ENCODE measurements around the gene DLD.
"Not testable (repeated sequence)": the region's sequence is repeated elsewhere in the genome, so short reads cannot be mapped to it uniquely, and the experiment has no call there.

DLD gene

DNA sequence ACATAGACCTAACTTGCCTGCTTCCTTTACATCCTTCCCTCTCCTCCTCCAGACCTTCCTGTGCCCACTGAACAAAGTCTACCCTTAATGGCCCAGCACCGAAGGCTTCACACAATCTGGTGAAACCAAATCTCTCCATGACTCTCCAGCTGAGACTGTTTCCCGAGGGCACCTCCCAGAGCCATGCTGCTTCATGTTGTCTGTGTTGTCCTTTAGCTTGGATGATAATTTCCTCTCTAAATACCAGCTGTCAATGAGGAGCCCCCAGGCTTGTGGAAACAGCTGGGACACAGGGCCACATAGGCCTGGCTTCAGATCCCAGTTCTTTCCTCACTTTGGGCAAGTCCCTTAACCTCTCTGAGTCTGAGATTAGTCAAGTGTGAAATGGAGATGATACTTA, 54.3 kb downstream of the DLD start:
- no peak for DNase-seq (ENCODE audit: low read depth)

DNA sequence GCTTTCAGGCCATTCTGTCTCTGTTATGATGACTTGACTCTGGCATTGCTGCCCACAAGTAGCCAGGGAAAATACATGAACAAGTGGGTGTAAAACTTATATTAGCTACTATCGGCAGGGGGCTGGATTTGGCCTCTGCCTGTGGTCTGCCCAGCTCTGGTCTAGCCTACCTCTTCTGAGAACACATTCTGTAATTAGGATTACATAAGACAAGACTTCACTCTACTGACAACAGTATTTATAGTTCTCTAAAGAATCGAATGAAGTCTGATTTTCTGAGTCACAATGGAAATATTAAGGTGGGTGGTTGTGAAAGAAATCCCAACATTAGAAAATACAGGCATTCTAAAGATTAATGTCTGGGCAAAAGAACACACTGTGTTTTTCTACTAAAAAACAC, 55.5 kb downstream of the DLD start:
- DNase-seq (ENCODE audit: low read depth): no peak

GRCh38 chr7:107946881-107947280, 55.9 kb downstream of the DLD start:
- DNase-seq (ENCODE audit: low read depth): no peak

DNA sequence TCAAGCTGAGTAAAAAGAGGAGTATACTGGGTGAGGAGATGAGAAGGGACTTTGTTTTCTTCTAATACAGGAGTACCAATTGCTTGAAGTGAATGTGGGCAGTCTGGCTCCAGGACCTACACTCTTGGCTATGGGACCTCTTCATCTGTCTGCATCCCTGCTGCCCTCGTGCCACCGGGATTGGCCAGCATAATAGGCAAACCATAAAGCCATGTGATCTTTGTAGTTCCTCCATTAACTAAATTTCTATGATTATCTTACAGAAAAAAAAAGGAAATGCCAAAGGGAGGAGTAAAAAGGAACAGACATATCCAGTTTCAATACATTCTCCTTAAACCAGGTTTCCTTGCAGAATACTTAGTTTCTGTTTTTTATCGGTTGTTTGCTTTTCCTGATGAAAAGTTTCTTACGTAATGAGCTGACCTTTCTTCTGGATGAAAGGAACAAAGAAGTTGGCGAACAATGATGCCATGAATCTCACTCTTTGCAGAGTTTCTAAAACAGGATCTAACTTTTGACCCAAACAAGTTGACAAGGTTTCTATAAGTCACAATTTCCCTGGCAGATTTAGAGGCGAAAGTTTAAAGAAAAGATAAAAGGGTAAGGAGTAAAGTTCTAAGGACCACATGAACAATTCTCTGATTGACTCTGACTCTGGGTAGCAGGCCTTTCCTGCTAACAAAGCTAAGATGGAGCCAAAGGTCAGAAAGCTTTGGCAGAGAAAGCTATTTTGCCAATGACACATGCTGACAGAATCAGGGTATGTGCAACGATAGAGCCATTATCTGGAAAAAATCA, 57.9 kb downstream of the DLD start:
- peak; percentile 88 for DNase-seq (ENCODE audit: low read depth)

- no peak for DNase-seq (ENCODE audit: low read depth)
These were observed 58.5 kb downstream of the DLD start for GRCh38 chr7:107949443-107949935.

- no peak for DNase-seq (ENCODE audit: low read depth)
These were observed 60.3 kb downstream of the DLD start for GRCh38 chr7:107951172-107951787.

DNA sequence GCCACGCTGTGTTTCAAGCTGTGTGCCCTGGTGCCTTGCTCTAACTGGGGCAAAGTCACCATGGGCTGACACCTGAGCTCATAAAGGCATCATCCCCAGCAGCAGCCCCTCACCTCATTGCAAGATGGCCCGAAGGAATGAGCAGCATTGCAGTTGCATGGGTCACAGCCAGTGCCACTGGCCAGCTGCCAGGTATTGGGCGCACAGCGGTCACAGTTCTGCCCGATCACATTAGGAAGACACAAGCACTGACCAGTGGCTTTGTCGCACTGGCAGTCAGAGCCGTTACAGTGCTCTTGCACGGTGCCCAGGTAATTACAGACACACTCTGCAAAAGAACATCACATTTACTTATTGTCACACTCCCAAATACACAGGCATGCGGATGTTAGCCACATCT, 60.9 kb downstream of the DLD start:
- DNase-seq (ENCODE audit: low read depth): no peak

DNA sequence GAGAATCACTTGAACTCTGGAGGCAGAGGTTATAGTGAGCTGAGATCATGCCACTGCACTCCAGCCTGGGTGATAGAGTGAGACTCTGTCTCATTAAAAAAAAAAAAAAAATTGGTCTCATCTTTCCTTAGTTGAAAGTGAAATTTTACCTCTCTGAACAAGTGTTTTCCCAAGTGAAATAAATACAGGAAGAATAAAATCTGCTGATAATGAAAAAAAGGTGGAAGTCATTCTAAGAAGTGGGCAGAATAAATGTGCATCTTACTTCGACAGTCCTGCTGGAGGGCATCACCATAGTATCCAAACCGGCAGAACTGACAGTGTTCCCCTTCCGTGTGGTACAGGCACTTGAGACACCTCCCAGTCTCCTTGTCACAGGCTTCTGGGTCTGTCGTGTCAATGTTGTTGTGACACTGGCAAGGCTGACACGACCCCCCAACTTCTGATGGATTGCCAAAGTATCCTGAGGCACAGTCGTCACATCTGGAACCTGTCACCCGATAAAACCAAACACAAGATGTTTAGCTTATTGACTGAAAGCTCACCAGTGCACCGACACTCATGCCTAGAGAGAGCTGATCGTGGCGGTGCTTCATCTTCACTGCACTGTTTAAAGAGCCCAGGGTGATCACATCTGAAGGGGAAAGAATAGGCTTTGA, 62.4 kb downstream of the DLD start:
- DNase-seq (ENCODE audit: low read depth): no peak

DNA sequence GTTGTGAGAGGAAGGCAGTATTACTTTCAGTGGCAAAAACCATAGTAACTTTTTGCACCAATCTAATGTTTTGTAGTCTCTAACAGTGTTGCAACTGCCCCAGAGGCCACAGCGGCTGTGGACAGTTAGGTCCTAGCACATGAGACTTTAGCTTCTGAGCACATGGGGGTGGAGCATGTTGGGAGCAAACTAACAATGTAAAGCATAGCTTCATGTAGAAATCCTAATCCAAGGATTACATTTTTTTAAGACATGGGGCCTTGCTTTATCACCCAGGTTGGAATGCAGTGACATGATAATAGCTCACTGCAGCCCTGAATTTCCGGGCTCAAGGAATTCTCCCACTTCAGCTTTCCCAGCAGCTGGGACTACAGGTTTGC, 62.9 kb downstream of the DLD start:
- DNase-seq (ENCODE audit: low read depth): peak; percentile 36

- no peak for DNase-seq (ENCODE audit: low read depth)
These were observed 64.4 kb downstream of the DLD start for GRCh38 chr7:107955394-107955793.

DNA sequence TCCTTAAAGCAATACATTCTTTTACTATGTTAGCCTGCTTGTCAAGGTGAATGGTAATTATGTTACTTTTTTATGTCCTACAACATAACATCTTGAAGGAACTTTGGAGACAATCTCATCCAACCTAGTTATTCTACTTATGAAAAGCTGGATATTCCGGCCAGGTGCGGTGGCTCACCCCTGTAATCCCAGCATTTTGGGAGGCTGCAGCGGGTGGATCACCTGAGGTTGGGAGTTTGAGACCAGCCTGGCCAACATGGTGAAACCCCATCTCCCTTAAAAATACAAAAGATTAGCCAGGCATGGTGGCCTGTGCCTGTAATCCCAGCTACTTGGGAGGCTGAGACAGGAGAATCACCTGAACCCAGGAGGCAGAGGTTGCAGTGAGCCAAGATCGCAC, 66.0 kb downstream of the DLD start:
- DNase-seq (ENCODE audit: low read depth): not testable (repeated sequence)

GRCh38 chr7:107957436-107957835, 66.5 kb downstream of the DLD start:
- DNase-seq (ENCODE audit: low read depth): peak; percentile 73

GRCh38 chr7:107958764-107959526, 68.0 kb downstream of the DLD start:
- peak; percentile 97 for DNase-seq (ENCODE audit: low read depth)

- DNase-seq (ENCODE audit: low read depth): no peak
These were observed 68.5 kb downstream of the DLD start for GRCh38 chr7:107959527-107959898.

DNA sequence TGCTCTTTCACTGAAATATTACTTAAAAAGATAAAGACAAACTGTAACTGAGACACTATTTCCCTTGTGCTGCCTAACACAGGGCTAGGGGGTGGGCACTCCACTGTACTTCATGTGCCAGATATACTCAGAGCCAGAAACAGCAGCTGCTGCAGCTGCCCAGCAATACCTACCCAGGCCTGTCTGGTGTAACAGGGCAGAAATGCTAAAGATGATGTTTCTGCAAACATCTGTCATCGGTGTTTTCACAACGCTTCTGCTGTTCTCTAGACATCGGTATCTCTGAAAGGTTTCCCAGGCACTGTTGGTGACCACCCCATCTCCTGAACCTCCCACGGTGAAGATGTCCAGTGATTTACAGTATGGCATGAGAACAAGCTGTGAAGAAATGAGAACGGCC, 69.3 kb downstream of the DLD start:
- DNase-seq (ENCODE audit: low read depth): no peak

- peak; percentile 45 for DNase-seq (ENCODE audit: low read depth)
These were observed 70.4 kb downstream of the DLD start for GRCh38 chr7:107961405-107961804.

DNA sequence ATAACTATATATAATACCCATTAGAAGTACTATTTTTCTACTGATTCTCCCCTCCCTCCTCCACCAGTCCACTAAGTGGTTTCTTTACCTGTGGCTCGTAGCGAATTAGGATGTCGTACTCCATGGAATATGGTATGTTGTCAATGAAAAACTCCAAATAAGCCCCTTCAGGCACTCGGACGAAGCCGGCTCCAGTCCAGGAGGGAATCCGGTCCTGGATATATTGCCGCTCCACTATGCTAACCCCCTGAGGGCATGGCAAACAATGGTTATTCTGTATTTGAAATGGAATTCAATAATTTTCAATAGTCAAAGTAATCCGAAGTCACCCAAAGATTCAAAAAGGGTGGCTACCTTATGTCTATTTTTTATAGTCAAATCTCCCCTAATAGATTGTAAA, 71.8 kb downstream of the DLD start:
- DNase-seq (ENCODE audit: low read depth): no peak

- no peak for DNase-seq (ENCODE audit: low read depth)
These were observed 73.5 kb downstream of the DLD start for GRCh38 chr7:107964510-107964909.

- peak; percentile 55 for DNase-seq (ENCODE audit: low read depth)
These were observed 75.7 kb downstream of the DLD start for GRCh38 chr7:107966711-107967110.

DNA sequence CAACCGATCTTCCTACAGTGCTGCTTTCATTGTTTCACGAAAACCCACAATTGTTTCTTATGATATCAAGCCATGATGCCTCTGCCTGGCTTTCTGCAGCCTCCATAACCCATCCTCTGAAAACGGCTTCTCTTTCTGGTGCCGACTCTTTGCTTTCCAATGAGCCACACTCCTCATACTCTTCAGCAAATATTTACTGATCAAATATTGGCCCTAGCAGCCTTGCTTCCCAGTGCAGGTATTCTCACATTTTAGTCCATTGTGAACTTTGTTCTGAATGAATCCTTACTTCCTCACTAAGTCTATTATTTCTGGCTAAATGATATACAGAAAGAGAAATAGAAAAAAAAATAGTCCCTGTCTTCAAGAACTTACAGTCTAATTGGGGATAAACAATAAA, 76.4 kb downstream of the DLD start:
- no peak for DNase-seq (ENCODE audit: low read depth)

DNA sequence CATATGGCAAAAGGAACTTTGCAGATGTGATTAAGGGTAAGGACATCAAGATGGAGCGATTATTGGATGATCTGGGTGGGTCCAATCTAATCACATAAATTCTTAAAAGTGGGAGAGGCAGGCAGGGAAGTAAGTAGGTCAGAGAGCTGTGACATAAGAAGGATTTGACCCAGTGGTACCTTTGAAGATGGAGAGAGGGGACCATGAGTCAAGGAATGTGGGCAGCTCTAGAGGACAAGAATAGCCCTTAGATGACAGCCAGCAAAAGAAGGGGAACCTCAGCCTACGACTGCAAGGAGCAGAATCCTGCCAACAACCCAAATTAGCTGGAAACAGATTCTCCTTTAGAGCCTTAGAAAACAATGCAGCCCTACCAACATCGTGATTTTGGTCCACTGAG, 77.5 kb downstream of the DLD start:
- no peak for DNase-seq (ENCODE audit: low read depth)

DNA sequence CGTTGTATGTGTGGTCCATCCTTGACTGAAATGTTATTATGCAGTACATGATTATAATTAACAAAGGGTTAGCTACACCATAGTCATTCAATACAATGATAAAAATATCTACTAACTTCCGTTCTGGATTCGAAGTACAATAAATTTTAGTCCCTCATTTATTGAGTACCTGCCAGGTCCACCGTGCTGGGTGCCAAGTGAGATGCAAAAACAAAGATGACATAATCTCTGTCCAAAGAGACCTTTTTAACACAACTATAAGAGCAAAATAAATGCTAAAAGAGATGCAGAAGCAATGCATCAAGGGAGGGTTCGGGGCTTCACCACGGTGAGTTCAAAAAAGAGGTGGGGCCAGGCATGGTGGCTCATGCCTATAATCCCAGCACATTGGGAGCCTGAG, 78.9 kb downstream of the DLD start:
- no peak for DNase-seq (ENCODE audit: low read depth)

All from fibroblast of gingiva (primary cell).